ENCODE results near the gene NR3C2. TPM values are rescaled to one million over a fixed set of nuclear protein-coding genes. Genes with fewer than 3 reads are reported as not detected.

Gene NR3C2
- total RNA-seq, 2 donors from 2014 or later: 0.44 to 0.82 TPM

- no peak overlapping the region for H3K4me3 ChIP-seq (ENCODE audit: low read length)
- no peaks in the 10 kb centered on the region for H3K4me1 ChIP-seq (ENCODE audit: control insufficient read depth, insufficient read depth, low read length)
- H3K9me3 Mint-ChIP-seq: peaks cover 21% of the 10 kb centered on the region
- H3K4me1 Mint-ChIP-seq: no peaks in the 10 kb centered on the region
- no peak overlapping the region for H3K27ac Mint-ChIP-seq
- no peaks in the 10 kb centered on the region for H3K27me3 ChIP-seq (ENCODE audit: control insufficient read depth, insufficient read depth, low read length, poor library complexity, severe bottlenecking)
- H3K9me3 ChIP-seq (ENCODE audit: control insufficient read depth, low read length): peaks cover 15% of the 10 kb centered on the region
- no peak for TF ChIP-seq CTCF (conservative IDR thresholded peaks at IDR 0.05)
- no peak overlapping the region for H3K9ac ChIP-seq (ENCODE audit: extremely low read depth, low read length, poor library complexity, severe bottlenecking)
- H3K36me3 Mint-ChIP-seq (ENCODE audit: low read depth): no peaks in the 10 kb centered on the region
- no peaks in the 10 kb centered on the region for H3K27me3 Mint-ChIP-seq (ENCODE audit: insufficient read depth)
- H3K27ac ChIP-seq (ENCODE audit: low read depth, low read length): no peak overlapping the region
- WGBS, 2 experiments (ENCODE audit: insufficient coverage in 1 of 2, insufficient read length in 1 of 2): 74 to 100% methylated on average over 1 to 3 of the region's 3 CpGs
- H3K36me3 ChIP-seq (ENCODE audit: control insufficient read depth, insufficient read depth, low read length): no peaks in the 10 kb centered on the region
- DNase-seq: no peak
- H3K4me3 Mint-ChIP-seq: no peak overlapping the region
These were observed 136.5 kb downstream of the NR3C2 start for GRCh38 chr4:148305751-148306150.

DNA sequence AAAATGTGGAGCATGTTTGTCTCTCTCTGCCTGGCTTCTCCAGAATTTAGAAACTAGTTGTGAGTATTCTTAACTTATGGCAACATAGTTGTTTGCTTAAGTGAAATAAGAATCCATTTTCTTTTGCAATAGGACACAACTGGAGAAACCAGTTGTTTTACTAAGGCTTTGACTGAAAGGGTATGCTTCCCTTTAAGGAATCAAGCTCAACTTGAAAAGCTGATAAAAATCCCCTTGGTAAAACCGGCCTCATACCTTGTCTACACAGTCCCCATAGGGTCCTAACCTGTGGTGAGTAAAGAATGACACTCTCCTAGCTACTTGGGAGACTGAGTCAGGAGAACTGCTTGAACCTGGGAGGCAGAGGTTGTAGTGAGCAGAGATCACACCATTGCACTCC lies 139.8 kb downstream of the NR3C2 start:
- Histone ChIP-seq H3K9ac (ENCODE audit: extremely low read depth, low read length, poor library complexity, severe bottlenecking) (no peak overlapping the region), H3K4me1 (ENCODE audit: control insufficient read depth, insufficient read depth, low read length) (no peaks in the 10 kb centered on the region), H3K27me3 (ENCODE audit: control insufficient read depth, insufficient read depth, low read length, poor library complexity, severe bottlenecking) (no peaks in the 10 kb centered on the region), H3K4me3 (ENCODE audit: low read length) (no peak overlapping the region), H3K27ac (ENCODE audit: low read depth, low read length) (no peak overlapping the region), H3K36me3 (ENCODE audit: control insufficient read depth, insufficient read depth, low read length) (no peaks in the 10 kb centered on the region), H3K9me3 (ENCODE audit: control insufficient read depth, low read length) (peaks cover 35% of the 10 kb centered on the region)
- WGBS, 2 experiments (ENCODE audit: insufficient coverage in 1 of 2, insufficient read length in 1 of 2): 80 to 88% methylated on average over 1 of the region's 1 CpG
- no peaks in the 10 kb centered on the region for H3K36me3 Mint-ChIP-seq (ENCODE audit: low read depth)
- DNase-seq: no peak
- no peaks in the 10 kb centered on the region for H3K27me3 Mint-ChIP-seq (ENCODE audit: insufficient read depth)
- no peak for TF ChIP-seq CTCF (conservative IDR thresholded peaks at IDR 0.05)
- H3K4me1 Mint-ChIP-seq: no peaks in the 10 kb centered on the region
- H3K9me3 Mint-ChIP-seq: peaks cover 54% of the 10 kb centered on the region
- H3K4me3 Mint-ChIP-seq: no peak overlapping the region
- no peak overlapping the region for H3K27ac Mint-ChIP-seq

- Mint-ChIP-seq H3K9me3 (peaks cover 56% of the 10 kb centered on the region), H3K36me3 (ENCODE audit: low read depth) (no peaks in the 10 kb centered on the region), H3K4me3 (no peak overlapping the region), H3K27ac (no peak overlapping the region), H3K4me1 (no peaks in the 10 kb centered on the region), H3K27me3 (ENCODE audit: insufficient read depth) (no peaks in the 10 kb centered on the region)
- TF ChIP-seq CTCF (conservative IDR thresholded peaks at IDR 0.05): peak; percentile 42
- no peak for DNase-seq
- H3K9ac ChIP-seq (ENCODE audit: extremely low read depth, low read length, poor library complexity, severe bottlenecking): no peak overlapping the region
- H3K36me3 ChIP-seq (ENCODE audit: control insufficient read depth, insufficient read depth, low read length): no peaks in the 10 kb centered on the region
- WGBS, 2 experiments (ENCODE audit: insufficient coverage in 1 of 2, insufficient read length in 1 of 2): 86 to 100% methylated on average over 1 of the region's 1 CpG
- no peaks in the 10 kb centered on the region for H3K4me1 ChIP-seq (ENCODE audit: control insufficient read depth, insufficient read depth, low read length)
- H3K27ac ChIP-seq (ENCODE audit: low read depth, low read length): no peak overlapping the region
- no peak overlapping the region for H3K4me3 ChIP-seq (ENCODE audit: low read length)
- H3K27me3 ChIP-seq (ENCODE audit: control insufficient read depth, insufficient read depth, low read length, poor library complexity, severe bottlenecking): no peaks in the 10 kb centered on the region
- peaks cover 35% of the 10 kb centered on the region for H3K9me3 ChIP-seq (ENCODE audit: control insufficient read depth, low read length)
These were observed 141.3 kb downstream of the NR3C2 start for GRCh38 chr4:148300877-148301276.
